HG02973 (cell line): ENCODE results near the gene AMBP.
"Not testable (repeated sequence)": the region's sequence is repeated elsewhere in the genome, so short reads cannot be mapped to it uniquely, and the experiment has no call there.

ENCODE experiments used
- ATAC-seq: cut with Tn5 transposase; IDR thresholded peaks from one replicate; pipeline ENCODE4 v1.9.1; 2021; ENCODE audit warnings: moderate library complexity; ENCODE audit not compliant: unreplicated experiment

AMBP gene

GRCh38 chr9:114093031-114093471 is 15.0 kb upstream of the AMBP start:
- ATAC-seq, result no peak

- no peak for ATAC-seq
These were observed 14.2 kb upstream of the AMBP start for GRCh38 chr9:114092336-114092735.

GRCh38 chr9:114091711-114092110 is 13.6 kb upstream of the AMBP start:
- no peak for ATAC-seq

- no peak for ATAC-seq
These were observed 12.7 kb upstream of the AMBP start for GRCh38 chr9:114090798-114091197.

- ATAC-seq, result no peak
These were observed 11.2 kb upstream of the AMBP start for GRCh38 chr9:114089206-114089840.

- ATAC-seq, result no peak
These were observed 10.6 kb upstream of the AMBP start for GRCh38 chr9:114088571-114089170.

GRCh38 chr9:114087721-114088120 is 9.6 kb upstream of the AMBP start:
- no peak for ATAC-seq

- no peak for ATAC-seq
These were observed 8.5 kb upstream of the AMBP start for GRCh38 chr9:114086607-114087006.

GRCh38 chr9:114086009-114086408 is 7.9 kb upstream of the AMBP start:
- no peak for ATAC-seq

- no peak for ATAC-seq
These were observed 7.3 kb upstream of the AMBP start for GRCh38 chr9:114085387-114085789.

GRCh38 chr9:114084282-114085073 is 6.4 kb upstream of the AMBP start:
- ATAC-seq, result no peak

- ATAC-seq, result no peak
These were observed 5.6 kb upstream of the AMBP start for GRCh38 chr9:114083666-114084065.

- ATAC-seq, result not testable (repeated sequence)
These were observed 4.8 kb upstream of the AMBP start for GRCh38 chr9:114082763-114083412.

- ATAC-seq, result peak; percentile 75
These were observed 4.1 kb upstream of the AMBP start for GRCh38 chr9:114082017-114082762.

GRCh38 chr9:114081441-114082016 is 3.4 kb upstream of the AMBP start:
- ATAC-seq, result no peak

GRCh38 chr9:114080773-114081440 is 2.8 kb upstream of the AMBP start:
- ATAC-seq, result no peak

GRCh38 chr9:114080195-114080772 is 2.2 kb upstream of the AMBP start:
- ATAC-seq, result no peak

GRCh38 chr9:114078781-114079156 is 669 bp upstream of the AMBP start:
- ATAC-seq, result no peak

GRCh38 chr9:114077162-114077837 is 800 bp downstream of the AMBP start:
- ATAC-seq, result no peak
